Type B pancreatic cell (in vitro differentiated cells): Measurements from ENCODE around the gene ICA1. TPM values are rescaled to one million over a fixed set of nuclear protein-coding genes. Genes with fewer than 3 reads are reported as not detected.
"Not testable (repeated sequence)": the region's sequence is repeated elsewhere in the genome, so short reads cannot be mapped to it uniquely, and the experiment has no call there.

Experiments
- DNase-seq: peaks from one replicate; pipeline ENCODE4 v3.0.0; 2021; ENCODE audit warnings: mixed read lengths; ENCODE audit not compliant: unreplicated experiment; ENCODE audit errors: extremely low spot score
- H3K27ac Mint-ChIP-seq: 2 replicates; pipeline ENCODE4 v1.8.0; 2021; ENCODE audit warnings: mild to moderate bottlenecking, mixed read lengths
- H3K27me3 Mint-ChIP-seq: 2 replicates; pipeline ENCODE4 v1.8.0; 2021; ENCODE audit warnings: mixed read lengths
- H3K36me3 Mint-ChIP-seq: 2 replicates; pipeline ENCODE4 v1.8.0; 2021; ENCODE audit warnings: mixed read lengths
- H3K4me1 Mint-ChIP-seq: one replicate; pipeline ENCODE4 v1.8.0; 2021; ENCODE audit warnings: mixed read lengths; ENCODE audit not compliant: unreplicated experiment
- H3K4me3 Mint-ChIP-seq: 2 replicates; pipeline ENCODE4 v1.8.0; 2021; ENCODE audit warnings: mild to moderate bottlenecking, mixed read lengths
- H3K9me3 Mint-ChIP-seq: 2 replicates; pipeline ENCODE4 v1.8.0; 2021; ENCODE audit warnings: mixed read lengths
- CTCF ChIP-seq: fragments of 200-600 bp; sonication (generic); conservative IDR thresholded peaks from 2 replicates; pipeline ENCODE4 v1.5.0; 2021; ENCODE audit warnings: antibody characterized with exemption, mild to moderate bottlenecking
- total RNA-seq: library from RNA; stranded (reverse); gene quantifications from 2 replicates; pipeline ENCODE4 v1.2.1, GENCODE V29; 2021; ENCODE audit warnings: low replicate concordance

The ICA1 gene
- total RNA-seq, 1 donor from 2014 or later: 9.8 TPM

- no peak for TF ChIP-seq CTCF
Observed at GRCh38 chr7:8063706-8064297, 198.2 kb downstream of the ICA1 start.

GRCh38 chr7:8063300-8063699 is 198.7 kb downstream of the ICA1 start:
- H3K27me3 Mint-ChIP-seq, DNase-seq, H3K9me3 Mint-ChIP-seq, H3K4me1 Mint-ChIP-seq, H3K27ac Mint-ChIP-seq, H3K4me3 Mint-ChIP-seq: not testable (repeated sequence)
- peaks cover 18% of the 10 kb centered on the region for H3K36me3 Mint-ChIP-seq

More at GRCh38 chr7:8063706-8064297, 198.2 kb downstream of the ICA1 start:
- H3K27me3 Mint-ChIP-seq: no peaks in the 10 kb centered on the region
- no peaks in the 10 kb centered on the region for H3K4me1 Mint-ChIP-seq
- H3K36me3 Mint-ChIP-seq: peaks cover 18% of the 10 kb centered on the region
- H3K27ac Mint-ChIP-seq: no peak overlapping the region
- no peak for DNase-seq
- no peak overlapping the region for H3K4me3 Mint-ChIP-seq
- H3K9me3 Mint-ChIP-seq: peaks cover 8% of the 10 kb centered on the region

Other genes with a start within 250 kb of the ICA1 start
- 0.29 and 0.33 TPM in 2 replicates for gene NXPH1, start 171.4 kb upstream of the ICA1 start, total RNA-seq